Loucy (cell line): ENCODE results near the gene PUSL1.

Experiments
- H2AFZ ChIP-seq: fragments of 200-600 bp; sonication (generic); 2 replicates; pipeline ENCODE4 v1.6.0; 2016; ENCODE audit warnings: antibody characterized with exemption, mild to moderate bottlenecking, low read length, moderate library complexity
- H3F3A ChIP-seq: fragments of 200-600 bp; 2 replicates; pipeline ENCODE4 v1.6.0; 2016; ENCODE audit warnings: antibody characterized with exemption, low read depth, mild to moderate bottlenecking
- H3K27me3 ChIP-seq: fragments of 200-600 bp; sonication (generic); 2 replicates; pipeline ENCODE4 v1.6.1; 2014; ENCODE audit warnings: low read length, mild to moderate bottlenecking; ENCODE audit not compliant: insufficient read depth, poor library complexity, severe bottlenecking
- H3K36me3 ChIP-seq: fragments of 200-600 bp; sonication (generic); 2 replicates; pipeline ENCODE4 v1.6.1; 2016; ENCODE audit warnings: low read length; ENCODE audit not compliant: insufficient read depth
- H3K4me1 ChIP-seq: fragments of 200-600 bp; sonication (generic); 2 replicates; pipeline ENCODE4 v1.5.1; 2014; ENCODE audit warnings: low read length, mild to moderate bottlenecking; ENCODE audit not compliant: insufficient read depth, poor library complexity, severe bottlenecking
- H3K4me2 ChIP-seq: fragments of 200-600 bp; sonication (generic); 2 replicates; pipeline ENCODE4 v1.6.0; 2014; ENCODE audit warnings: antibody characterized with exemption, low read length, low read depth, mild to moderate bottlenecking; ENCODE audit not compliant: poor library complexity, severe bottlenecking
- H3K4me3 ChIP-seq: fragments of 200-600 bp; sonication (generic); 2 replicates; pipeline ENCODE4 v1.5.1; 2014; ENCODE audit warnings: low read length, mild to moderate bottlenecking, mixed read lengths; ENCODE audit not compliant: poor library complexity, severe bottlenecking
- H3K79me2 ChIP-seq: fragments of 200-600 bp; sonication (generic); 2 replicates; pipeline ENCODE4 v1.6.1; 2014; ENCODE audit warnings: low read length; ENCODE audit not compliant: insufficient read depth
- H3K9ac ChIP-seq: fragments of 200-600 bp; sonication (generic); 2 replicates; pipeline ENCODE4 v1.6.0; 2014; ENCODE audit warnings: mild to moderate bottlenecking, low read depth, low read length, moderate library complexity; ENCODE audit not compliant: poor library complexity, severe bottlenecking
- H3K9me2 ChIP-seq: fragments of 200-600 bp; sonication (generic); replicated peaks from 2 replicates; pipeline ENCODE4 v1.6.1; 2016; ENCODE audit warnings: low read depth, low read length, mixed read lengths
- H3K9me3 ChIP-seq: fragments of 200-600 bp; sonication (generic); 2 replicates; pipeline ENCODE4 v1.6.1; 2014; ENCODE audit warnings: mild to moderate bottlenecking, antibody characterized with exemption, low read length, low read depth; ENCODE audit not compliant: insufficient read depth
- H4K20me1 ChIP-seq: fragments of 200-600 bp; sonication (generic); 2 replicates; pipeline ENCODE4 v1.6.0; 2014; ENCODE audit warnings: antibody characterized with exemption, low read length, mild to moderate bottlenecking; ENCODE audit not compliant: insufficient read depth, poor library complexity, severe bottlenecking
- CTCF ChIP-seq: fragments of 200-600 bp; sonication (generic); conservative IDR thresholded peaks from 2 replicates; pipeline ENCODE4 v1.5.1; 2014; ENCODE audit warnings: mild to moderate bottlenecking, antibody characterized with exemption, low read length
- EZH2phosphoT487 ChIP-seq: fragments of 200-600 bp; IDR thresholded peaks from 2 replicates; pipeline ENCODE4 v1.6.1; 2018; ENCODE audit warnings: antibody characterized with exemption, mild to moderate bottlenecking, moderate library complexity, borderline replicate concordance

Gene PUSL1

DNA sequence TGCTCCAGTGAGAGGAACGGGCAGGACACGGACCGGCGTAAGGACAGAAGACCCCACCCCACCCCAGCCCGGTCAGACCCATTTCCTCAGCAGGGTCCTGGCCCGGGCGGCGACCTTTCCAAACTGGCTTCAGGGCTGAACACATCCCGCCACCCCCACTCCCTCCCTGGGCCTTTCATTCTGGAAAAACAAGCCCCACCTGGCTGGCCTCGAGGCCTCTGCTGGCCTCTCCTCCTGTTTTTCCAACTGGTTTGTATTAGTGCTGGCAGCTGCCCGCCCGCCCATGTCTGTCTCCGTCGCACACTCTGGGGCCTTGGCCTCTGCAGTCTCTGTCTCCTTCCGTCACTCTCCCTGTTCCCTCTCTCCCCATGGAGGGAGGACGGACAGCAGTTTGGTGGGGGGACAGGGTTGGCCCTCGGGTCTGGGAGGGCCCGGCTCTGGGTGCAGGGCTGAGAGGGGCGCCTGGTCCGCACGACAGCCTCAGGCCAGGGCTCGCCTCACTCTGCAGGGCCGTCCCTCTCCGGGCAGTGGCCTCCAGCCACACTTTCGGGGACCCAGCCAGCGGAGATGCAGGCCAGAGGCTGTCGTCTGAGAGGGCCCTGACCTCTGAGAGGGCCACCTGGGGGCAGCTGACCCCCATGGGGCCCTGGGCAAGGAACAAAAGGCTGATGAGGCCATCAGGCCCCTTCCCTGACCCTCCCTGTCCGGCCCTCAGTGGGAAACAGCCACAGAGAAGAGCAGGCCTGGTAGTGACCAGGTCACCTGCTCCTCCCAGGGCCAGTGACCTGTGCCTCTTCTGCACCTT lies 51.5 kb downstream of the PUSL1 start:
- H3K36me3 ChIP-seq = no peaks in the 10 kb centered on the region
- H3K9ac ChIP-seq = no peak overlapping the region
- H3K9me3 ChIP-seq = no peaks in the 10 kb centered on the region
- no peak overlapping the region for H3K4me3 ChIP-seq
- H3K27me3 ChIP-seq = no peaks in the 10 kb centered on the region
- TF ChIP-seq CTCF = no peak
- H4K20me1 ChIP-seq = no peaks in the 10 kb centered on the region
- H2AFZ ChIP-seq = no peak overlapping the region
- no peaks in the 10 kb centered on the region for H3K4me1 ChIP-seq
- no peak overlapping the region for H3K4me2 ChIP-seq
- no peaks in the 10 kb centered on the region for H3K79me2 ChIP-seq
- no peaks in the 10 kb centered on the region for H3F3A ChIP-seq
- no peaks in the 10 kb centered on the region for H3K9me2 ChIP-seq

- Histone ChIP-seq H3K9me3 (no peaks in the 10 kb centered on the region), H3K36me3 (no peaks in the 10 kb centered on the region), H3K27me3 (no peaks in the 10 kb centered on the region), H3K9me2 (no peaks in the 10 kb centered on the region), H3F3A (no peaks in the 10 kb centered on the region), H3K4me2 (no peak overlapping the region), H3K9ac (no peak overlapping the region), H4K20me1 (no peaks in the 10 kb centered on the region), H2AFZ (no peak overlapping the region), H3K4me1 (no peaks in the 10 kb centered on the region), H3K79me2 (no peaks in the 10 kb centered on the region), H3K4me3 (no peak overlapping the region)
- no peak for TF ChIP-seq CTCF
- TF ChIP-seq EZH2phosphoT487 = no peak
Measured at GRCh38 chr1:1360506-1361169, 52.2 kb downstream of the PUSL1 start.
